HG03354 (cell line): Measurements from ENCODE around the gene CHAD.

Experiments used
- ATAC-seq: cut with Tn5 transposase; IDR thresholded peaks from one replicate; pipeline ENCODE4 v1.9.1; 2021; ENCODE audit warnings: mild to moderate bottlenecking; ENCODE audit not compliant: unreplicated experiment, poor library complexity, severe bottlenecking

Gene CHAD

DNA sequence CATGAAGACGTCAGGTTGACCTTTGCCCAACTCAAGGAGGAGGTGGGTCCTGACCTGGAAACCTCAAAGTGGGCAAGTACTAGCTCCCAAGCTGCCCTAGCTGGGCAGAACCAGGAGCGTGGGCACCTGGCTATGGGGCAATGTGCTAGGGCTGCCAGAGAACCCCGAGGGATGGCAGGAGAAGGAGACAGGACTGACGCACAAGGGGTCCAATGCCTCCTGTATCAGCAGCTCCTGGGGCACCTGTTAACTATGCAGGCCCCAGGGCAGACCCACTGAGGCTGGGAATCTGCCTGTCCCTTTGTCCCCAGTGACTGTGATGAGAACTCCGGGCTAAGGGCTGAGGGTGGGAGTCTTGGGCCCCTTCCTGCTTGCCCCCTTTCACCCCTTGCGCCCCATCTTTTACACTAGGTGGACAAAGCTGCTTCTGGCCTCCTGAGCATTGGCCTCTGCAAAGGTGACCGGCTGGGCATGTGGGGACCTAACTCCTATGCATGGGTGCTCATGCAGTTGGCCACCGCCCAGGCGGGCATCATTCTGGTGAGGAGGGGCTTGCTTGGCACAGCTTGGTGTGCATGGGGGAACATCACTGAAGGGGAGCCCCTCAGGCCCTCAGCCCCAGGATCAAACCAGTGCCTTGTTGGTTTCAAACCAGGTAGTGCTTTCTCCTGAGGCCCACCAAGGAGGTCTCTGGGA lies 7.7 kb downstream of the CHAD start:
- ATAC-seq, result no peak

DNA sequence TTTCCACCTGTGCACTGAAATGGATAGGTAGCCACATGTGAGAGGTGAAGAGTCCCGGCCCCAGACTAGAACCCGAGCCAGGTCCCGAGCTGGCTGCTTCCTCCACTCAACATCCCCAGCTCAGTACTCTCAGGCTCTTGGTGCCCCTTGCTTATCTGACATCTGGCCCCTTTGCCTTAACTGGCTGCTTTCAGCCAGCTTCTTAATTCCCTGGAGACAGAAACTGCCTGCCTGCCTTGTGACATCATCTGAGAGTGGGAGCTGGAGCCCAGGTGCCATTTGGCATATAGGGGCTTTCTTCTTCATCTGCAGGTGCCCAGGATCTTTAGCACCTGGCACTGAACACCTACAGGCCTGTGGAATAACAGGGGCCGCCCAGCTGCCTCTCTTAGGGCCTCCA lies 8.9 kb downstream of the CHAD start:
- ATAC-seq, result no peak

DNA sequence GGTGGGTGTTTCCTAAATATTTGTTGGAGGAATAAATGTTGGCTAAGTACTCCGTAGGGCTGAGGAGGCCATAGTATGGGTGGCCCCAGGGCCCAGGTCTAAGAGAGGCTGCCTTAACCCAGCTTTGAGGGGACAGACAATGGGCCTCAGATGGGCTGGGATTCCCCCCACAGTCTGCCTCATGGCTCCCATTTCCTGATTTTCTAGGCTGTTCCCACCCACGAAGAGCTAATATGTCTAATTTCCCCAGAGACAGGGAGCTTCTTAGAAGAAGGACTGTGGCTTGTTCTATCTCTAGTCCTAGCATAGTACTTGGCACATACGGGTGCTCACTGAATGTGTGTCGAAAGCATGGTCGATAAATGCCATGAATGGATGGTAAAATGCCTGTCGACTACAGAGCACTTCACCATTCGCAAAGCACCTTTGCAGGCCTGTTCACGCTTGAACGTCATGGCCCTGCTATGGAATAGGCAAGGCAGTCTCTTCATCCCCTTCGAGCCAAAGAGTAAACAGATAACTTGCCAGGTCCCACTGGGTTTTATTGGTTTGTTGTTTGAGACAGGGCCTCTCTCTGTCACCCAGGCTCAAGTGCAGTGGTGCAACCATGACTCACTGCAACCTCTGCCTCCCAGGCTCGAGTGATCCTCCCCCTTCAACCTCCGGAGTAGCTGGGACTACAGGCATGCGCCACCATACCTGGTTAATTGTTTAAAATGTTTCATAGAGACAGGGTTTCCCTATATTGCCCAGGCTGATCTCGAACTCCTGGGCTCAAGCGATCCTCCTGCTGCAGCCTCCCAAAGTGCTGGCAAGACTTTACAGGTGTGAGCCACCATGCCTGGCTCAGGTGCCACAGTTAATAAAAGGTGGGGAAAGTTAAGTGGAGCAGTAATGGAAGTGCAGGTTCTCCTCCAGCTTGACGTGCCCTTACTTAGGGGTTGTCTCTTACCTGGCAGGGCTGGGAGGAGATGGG lies 9.7 kb downstream of the CHAD start:
- no peak for ATAC-seq

DNA sequence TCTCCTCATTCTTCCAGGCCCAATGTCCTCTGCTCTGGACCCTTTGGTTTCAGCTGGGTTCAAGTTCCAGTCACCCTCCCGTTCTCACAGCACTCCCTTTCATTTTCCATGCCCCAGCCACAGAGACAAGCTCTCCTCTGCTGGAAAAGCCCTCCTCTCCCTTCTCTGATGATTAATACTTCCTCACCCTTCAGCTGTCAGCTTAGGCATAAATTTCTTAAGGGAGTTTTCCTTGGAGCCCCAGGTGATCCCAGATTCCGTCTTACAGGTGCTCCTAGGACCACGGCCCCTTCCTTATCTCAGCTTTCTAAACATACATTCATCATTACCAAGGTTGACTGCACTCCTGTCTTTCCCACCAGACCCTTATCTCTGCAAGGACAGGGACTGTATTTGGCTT lies 10.4 kb downstream of the CHAD start:
- ATAC-seq, result no peak

DNA sequence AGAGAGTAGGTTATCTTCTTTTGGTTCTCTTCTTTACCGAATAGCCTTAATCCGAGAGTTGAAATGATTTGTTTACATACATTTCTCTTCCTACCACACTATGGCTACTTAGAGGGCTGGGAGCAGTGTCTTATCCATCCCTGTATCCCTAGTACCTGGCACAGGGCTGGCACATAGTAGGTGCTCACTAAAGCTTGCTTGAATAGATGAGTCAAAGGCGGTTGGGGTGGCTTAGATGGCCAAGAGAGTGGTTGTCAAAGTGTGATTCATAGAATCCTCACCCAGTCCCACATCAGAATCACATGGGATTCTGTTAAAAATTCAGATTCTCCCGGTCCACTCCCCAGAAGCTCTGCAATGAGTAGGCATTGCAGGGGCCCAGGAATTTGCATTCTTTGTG lies 11.1 kb downstream of the CHAD start:
- no peak for ATAC-seq

DNA sequence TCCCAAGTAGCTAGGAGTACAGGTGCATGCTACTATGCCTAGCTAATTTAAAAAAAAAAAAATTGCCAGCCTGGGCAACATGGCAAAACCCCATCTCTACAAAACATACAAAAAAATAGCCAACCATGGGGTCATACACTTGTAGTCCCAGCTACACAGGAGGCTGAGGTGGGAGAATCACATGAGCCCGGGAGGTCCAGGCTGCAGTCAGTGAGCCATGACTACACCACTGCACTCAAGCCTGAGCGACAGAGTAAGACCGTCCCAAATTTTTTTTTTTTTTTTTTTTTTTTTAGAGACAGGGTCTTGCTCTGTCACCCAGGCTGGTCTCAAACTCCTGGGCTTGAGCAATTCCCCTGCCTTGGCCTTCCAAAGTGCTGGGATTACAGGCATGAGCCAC lies 14.8 kb downstream of the CHAD start:
- no peak for ATAC-seq

DNA sequence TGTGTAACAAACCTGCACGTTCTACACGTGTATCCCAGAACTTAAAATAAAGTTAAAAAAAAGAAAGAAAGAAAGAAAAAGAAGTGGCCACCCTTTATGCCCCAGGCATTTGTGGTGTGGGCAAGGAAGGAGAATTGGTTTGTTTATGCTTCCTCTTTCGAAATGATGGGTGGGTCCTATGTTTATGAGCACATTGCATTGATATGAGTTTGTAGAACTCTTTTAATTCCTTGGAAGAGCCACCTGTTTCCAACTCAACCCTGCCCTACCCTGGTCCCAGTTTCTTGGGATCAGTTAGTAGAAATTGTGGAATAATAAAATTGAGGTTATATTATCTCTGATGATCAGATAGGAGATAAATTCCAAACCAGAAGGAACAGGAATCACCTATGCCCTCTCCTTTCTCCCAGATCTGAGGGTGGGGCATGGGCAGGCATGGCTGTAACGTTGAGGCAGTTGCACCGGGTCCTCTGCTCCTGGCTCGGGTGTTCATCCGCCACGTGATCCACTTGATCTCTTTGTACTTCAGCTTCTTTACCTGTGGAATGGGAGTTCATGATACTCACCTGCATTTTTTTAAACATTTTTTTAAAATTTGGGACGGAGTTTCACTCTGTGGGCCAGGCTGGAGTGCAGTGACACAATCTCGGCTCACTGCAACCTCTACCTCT lies 15.9 kb downstream of the CHAD start:
- no peak for ATAC-seq

DNA sequence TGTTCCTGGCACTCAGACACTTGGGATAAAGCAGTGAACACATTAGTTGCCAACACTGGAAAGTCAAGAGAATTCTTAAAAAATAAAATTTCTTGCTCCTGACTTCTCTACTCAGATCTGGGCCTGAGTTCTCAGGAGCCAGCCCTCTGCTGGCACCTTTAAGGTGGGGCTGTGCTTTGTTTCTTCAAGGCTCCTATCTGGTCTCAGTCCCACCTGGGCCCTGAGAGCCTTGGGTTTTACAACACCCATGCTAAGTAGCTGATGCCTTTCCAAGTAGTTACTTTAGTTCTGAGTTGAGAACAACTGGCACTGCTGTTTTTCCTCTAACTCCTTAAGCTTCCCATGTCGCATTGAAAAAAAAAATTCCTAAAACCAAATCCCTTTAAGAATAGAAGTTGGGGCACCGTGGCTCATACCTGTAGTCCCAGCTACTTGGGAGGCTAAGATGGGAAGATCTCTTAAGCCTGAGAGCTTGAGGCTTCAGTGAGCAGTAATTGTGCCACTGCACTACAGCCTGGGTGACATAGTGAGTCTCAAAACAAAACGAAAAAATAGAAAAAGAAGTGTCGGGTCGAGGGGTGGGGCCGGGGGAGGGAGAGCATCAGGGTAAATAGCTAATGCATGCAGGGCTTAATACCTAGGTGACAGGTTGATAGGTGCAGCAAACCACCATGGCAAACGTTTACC lies 16.6 kb downstream of the CHAD start:
- no peak for ATAC-seq

DNA sequence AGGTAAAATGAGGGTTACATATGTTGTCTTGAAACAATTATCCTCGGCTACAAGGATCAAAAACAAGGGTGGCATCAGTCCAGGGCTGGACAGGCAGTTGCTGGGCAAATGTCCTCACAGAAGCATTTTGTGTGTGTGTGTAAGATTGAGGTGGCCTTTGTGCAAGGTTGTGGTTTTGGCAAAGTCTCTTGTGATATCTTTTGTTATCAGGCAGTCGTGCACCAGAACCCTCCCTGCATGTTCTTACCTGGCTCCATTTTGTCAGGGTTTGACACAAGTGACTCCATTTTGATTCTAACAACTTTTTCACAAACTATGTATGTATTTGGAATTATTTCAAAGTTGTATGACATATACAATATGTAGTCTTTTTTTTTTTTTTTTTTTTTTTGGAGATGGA lies 20.0 kb downstream of the CHAD start:
- no peak for ATAC-seq

DNA sequence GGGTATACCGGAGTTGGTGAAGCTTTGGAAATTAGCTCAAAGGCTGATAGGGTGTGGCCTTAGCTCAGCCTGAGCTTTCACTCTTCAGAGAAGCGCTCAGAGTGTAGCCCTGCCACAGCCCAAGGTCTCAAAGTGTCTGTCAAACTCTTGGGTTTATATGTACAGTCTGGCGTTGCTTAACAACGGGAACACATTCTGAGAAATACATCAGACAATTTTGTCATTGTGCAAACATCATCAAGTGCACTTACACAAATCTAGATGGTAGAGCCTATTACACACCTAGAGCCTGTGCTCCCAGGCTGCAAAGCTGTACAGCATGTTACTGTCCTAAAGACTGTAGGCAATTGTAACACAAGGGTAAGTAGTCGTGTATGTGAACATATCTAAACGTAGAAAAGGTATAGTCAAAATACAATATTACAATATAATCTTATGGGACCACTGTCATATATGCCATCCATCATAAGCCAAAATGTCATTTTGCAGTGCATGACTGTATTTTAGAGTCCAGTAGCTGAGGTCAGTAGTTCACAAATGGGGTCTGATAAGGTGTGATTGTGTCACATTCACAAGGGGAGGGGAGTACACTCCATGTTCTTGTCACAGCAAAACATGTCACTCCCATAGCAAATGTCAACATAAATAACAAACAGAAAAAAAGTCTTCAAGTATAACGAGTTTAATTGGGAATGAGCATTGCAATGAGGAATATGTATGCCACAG lies 20.6 kb downstream of the CHAD start:
- ATAC-seq, result no peak

DNA sequence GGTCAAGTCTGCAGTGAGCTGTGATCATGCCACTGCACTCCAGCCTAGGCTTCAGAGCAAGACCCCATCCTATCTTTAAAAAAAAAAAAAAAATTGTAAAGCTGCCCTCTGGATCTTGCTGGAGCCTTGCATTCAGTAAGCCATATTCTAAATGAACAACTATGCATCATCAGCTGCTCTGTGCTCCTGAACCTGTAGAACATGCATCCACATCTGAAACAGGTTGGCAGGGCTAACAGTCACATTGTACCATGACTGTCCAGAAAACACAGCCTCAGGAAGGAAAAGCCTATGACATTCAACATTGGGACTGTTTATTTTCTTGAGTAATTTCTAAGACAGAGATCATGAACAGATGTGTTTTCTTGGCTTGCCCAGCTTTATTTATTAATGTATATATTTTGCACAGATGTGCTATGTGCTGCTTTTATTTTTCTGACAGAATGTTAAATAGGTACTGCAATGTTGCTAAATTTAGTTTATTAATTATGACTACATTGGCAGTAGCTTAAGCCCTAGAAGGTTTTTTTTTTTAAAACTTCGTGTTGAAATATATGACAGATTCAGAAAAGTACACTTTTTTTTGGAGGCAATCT lies 22.9 kb downstream of the CHAD start:
- no peak for ATAC-seq

DNA sequence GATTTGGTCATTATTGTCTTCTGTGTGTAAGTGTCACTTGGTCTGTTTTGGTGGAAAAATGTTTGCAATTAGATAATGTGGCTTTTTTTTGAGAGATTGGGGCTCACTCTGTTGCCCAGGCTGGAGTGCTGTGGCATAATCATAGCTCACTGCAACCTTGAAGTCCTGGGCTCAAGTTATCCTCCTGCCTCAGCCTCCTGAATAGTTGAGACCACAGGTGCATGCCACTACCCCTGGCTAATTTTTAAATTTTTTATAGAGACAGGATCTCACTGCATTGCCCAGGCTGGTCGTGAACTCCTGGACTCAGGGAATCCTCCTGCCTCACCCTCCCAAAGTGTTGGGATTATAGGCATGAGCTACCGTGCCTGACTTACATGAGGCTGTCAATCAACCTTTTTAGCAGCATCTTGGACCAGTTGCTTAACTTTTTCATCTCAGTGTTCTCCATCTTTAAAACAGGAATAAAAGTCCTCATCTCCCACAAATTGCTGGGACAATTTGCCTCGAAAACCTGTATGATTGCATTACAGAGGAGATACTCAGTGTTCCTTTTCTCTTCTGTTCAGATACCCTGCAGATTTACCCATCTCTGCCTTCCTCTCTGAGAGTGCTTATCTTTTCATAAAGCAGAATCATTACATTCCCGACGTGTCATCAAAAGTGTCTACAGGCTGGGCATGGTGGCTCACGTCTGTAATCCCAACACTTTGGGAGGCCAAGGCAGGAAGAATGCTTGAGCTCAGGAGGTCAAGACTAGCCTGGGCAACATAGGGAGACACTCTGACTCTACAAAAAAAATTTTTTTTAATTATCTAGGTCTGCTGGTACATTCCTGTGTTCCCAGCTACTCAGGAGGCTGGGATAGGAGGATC lies 23.6 kb downstream of the CHAD start:
- ATAC-seq, result no peak

DNA sequence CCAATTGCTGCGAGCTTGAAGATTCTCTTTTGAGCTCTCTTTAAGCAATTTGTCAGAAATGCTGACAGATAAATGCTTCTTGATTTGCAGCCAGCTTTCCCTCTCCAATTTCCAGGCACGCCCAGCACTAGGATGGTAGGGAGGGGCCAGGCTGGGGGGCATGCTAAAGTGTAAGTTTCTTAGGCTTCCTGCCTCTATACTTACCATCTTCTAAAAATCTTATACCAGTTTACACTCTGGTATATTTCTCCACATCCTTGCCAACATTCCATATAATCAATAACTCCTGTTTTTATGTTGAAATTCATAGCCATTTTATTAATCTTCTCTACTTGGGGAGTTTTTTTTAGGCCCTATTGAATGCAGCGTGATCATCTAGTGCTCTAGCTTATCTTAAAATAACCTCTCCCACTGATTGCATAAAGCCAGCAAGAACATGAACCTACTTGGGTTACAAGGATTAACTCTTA lies 25.1 kb downstream of the CHAD start:
- ATAC-seq, result no peak

DNA sequence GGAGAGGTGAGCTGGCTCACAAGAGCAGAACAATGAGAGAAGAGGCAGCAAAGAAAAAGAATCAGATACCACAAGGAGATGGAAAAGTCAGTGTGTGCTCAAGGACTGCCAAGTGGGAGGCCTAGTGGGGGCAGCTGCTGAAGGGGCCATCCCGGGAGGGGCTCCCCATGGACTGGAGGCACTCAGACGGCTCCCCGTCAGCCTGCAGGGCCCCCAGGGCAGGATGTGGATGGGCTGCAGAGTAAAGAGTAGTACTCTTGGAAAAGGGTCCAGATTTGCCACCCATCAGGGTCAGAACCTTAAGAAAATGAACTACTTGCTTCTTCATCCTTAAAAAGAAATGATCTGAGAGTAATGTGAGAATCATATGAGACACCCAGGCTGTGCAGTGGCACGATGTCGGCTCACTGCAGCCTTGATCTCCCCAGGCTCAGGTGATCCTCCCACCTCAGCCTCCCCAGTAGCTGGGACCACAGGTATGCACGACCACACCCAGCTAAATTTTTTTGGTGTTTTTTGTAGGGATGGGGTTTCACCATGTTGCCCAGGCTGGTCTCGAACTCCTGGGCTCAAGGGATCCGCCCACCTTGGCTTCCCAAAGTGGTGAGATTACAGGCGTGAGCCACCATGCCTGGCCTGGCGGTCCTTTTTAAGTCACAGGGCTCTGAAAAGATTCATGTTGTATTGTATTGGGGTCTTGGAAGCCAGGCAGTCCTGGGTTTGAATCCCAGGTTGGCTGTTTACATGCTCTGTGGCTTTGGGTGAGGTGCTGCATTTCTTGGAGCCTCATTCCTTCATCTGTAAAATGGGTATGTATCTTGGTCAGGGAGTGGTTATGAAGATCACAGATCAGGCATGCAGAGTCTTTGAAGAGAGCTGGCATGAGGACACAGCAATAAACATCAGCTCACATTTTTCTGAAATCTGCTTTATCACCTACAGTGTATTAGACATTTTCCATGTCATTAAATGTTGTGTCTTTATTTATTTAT lies 27.5 kb downstream of the CHAD start:
- ATAC-seq, result no peak

DNA sequence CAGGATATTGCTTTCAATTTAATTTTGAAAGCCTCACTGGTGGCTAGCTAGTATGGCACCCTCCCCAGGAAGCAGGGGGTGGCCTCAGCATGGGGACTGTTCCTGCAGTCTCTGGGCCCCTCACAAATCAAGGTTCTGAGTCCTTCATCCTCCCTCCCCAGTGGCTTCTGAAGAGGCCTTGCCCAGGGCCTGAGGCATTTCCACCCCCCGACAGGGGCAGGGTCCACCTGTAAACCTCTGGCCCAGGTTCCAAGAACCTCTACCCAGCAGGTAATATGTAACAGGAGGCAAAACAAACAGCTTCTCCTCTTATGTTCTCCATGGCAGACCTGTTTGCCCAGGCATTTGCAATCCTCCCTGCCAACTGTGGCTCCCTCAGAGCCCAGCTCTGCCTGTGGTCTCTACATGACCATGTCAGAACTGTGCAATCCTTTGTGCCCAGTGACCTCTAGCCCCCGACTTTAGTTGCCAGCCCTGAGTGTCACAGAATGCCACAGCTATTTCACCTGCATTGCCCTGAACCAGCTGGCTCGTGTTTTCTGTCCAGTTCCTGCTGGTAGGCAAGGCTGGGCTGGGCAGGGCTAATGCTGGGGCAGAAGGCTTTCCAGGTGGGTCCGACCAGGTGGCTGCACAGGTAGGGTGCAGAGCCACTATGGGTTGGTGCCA lies 28.4 kb downstream of the CHAD start:
- ATAC-seq, result no peak

DNA sequence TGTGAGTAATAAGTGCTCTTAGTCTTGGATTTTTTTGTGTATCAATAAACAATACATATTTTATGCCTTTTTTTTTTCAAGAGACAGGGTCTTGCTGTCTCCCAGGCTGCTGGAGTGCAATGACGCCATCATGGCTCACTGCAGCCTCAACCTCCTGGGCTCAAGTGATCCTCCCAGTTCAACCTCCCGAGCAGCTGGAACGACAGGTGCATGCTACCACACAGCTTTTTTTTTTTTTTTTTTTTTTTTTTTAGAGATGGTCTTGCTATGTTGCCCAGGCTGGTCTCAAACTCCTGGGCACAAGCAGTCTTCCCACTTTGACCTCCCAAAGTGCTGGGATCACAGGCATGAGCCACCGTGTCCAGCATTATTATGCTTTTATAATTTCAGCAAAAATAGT lies 29.7 kb downstream of the CHAD start:
- ATAC-seq, result no peak
